Ishikawa (cell line): Measurements from ENCODE around the gene SLC28A2.

Source experiments
- CEBPB ChIP-seq: IDR thresholded peaks from 2 replicates; pipeline ENCODE4 v1.6.1; 2012
- CREB1 ChIP-seq: IDR thresholded peaks from 2 replicates; pipeline ENCODE4 v1.6.1; 2012; ENCODE audit warnings: low read depth
- EGR1 ChIP-seq: IDR thresholded peaks from 2 replicates; pipeline ENCODE4 v1.6.1; 2012
- EP300 ChIP-seq: IDR thresholded peaks from 2 replicates; pipeline ENCODE4 v1.6.1; 2012; ENCODE audit warnings: borderline replicate concordance
- FOXM1 ChIP-seq: IDR thresholded peaks from 2 replicates; pipeline ENCODE4 v1.6.1; 2012; ENCODE audit warnings: low read depth, borderline replicate concordance
- NFIC ChIP-seq: IDR thresholded peaks from 2 replicates; pipeline ENCODE4 v1.6.1; 2012
- RAD21 ChIP-seq: IDR thresholded peaks from 2 replicates; pipeline ENCODE4 v1.6.1; 2012; ENCODE audit warnings: low read depth
- TAF1 ChIP-seq: IDR thresholded peaks from 2 replicates; pipeline ENCODE4 v1.6.1; 2012; ENCODE audit warnings: low read depth, mild to moderate bottlenecking
- TCF12 ChIP-seq: IDR thresholded peaks from 2 replicates; pipeline ENCODE4 v1.6.1; 2012; ENCODE audit warnings: low read depth
- TEAD4 ChIP-seq: IDR thresholded peaks from 2 replicates; pipeline ENCODE4 v1.6.1; 2012
- YY1 ChIP-seq: IDR thresholded peaks from 2 replicates; pipeline ENCODE4 v1.6.1; 2012; ENCODE audit warnings: low read depth
- ZBTB7A ChIP-seq: IDR thresholded peaks from 2 replicates; pipeline ENCODE4 v1.6.1; 2012; ENCODE audit warnings: low read depth
- TF ChIP-seq, protein P1 (sequence below): IDR thresholded peaks from 2 replicates; pipeline ENCODE4 v1.6.1; 2012
- TF ChIP-seq, protein P2 (sequence below): IDR thresholded peaks from 2 replicates; pipeline ENCODE4 v1.6.1; 2012
- TF ChIP-seq, protein P3 (sequence below): IDR thresholded peaks from 2 replicates; pipeline ENCODE4 v1.6.1; 2012; ENCODE audit warnings: low read depth, mild to moderate bottlenecking

SLC28A2 gene

DNA sequence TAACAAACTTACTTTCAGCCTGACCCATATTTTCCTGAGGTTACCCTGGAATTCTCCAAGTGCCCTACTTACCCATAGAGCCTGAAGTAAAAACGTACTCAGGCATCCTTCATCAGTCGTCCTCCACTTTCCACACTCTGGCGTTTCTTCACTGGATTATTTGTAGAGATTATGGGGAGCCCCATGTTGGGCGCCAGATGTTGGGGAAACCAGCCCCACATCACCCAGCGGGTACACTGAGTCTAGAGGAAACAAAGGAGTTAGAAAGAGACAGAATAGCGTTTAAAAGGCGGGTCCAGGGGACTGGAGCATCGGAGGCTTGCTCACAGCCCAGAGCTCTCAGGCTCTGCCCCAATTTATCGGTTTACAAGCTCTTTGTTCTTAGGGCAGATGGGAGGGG, 9.7 kb upstream of the SLC28A2 start:
- no peak for TF ChIP-seq FOXM1
- TF ChIP-seq ZBTB7A = no peak
- no peak for TF ChIP-seq YY1
- TF ChIP-seq, protein P1, sequence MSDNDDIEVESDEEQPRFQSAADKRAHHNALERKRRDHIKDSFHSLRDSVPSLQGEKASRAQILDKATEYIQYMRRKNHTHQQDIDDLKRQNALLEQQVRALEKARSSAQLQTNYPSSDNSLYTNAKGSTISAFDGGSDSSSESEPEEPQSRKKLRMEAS = no peak
- no peak for TF ChIP-seq CEBPB
- TF ChIP-seq TCF12 = no peak
- no peak for TF ChIP-seq NFIC
- no peak for TF ChIP-seq TEAD4
- no peak for TF ChIP-seq CREB1
- TF ChIP-seq RAD21 = no peak
- TF ChIP-seq EP300 = no peak
- TF ChIP-seq, protein P2, sequence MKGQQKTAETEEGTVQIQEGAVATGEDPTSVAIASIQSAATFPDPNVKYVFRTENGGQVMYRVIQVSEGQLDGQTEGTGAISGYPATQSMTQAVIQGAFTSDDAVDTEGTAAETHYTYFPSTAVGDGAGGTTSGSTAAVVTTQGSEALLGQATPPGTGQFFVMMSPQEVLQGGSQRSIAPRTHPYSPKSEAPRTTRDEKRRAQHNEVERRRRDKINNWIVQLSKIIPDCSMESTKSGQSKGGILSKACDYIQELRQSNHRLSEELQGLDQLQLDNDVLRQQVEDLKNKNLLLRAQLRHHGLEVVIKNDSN = no peak
- no peak for TF ChIP-seq TAF1
- no peak for TF ChIP-seq EGR1
- TF ChIP-seq, protein P3, sequence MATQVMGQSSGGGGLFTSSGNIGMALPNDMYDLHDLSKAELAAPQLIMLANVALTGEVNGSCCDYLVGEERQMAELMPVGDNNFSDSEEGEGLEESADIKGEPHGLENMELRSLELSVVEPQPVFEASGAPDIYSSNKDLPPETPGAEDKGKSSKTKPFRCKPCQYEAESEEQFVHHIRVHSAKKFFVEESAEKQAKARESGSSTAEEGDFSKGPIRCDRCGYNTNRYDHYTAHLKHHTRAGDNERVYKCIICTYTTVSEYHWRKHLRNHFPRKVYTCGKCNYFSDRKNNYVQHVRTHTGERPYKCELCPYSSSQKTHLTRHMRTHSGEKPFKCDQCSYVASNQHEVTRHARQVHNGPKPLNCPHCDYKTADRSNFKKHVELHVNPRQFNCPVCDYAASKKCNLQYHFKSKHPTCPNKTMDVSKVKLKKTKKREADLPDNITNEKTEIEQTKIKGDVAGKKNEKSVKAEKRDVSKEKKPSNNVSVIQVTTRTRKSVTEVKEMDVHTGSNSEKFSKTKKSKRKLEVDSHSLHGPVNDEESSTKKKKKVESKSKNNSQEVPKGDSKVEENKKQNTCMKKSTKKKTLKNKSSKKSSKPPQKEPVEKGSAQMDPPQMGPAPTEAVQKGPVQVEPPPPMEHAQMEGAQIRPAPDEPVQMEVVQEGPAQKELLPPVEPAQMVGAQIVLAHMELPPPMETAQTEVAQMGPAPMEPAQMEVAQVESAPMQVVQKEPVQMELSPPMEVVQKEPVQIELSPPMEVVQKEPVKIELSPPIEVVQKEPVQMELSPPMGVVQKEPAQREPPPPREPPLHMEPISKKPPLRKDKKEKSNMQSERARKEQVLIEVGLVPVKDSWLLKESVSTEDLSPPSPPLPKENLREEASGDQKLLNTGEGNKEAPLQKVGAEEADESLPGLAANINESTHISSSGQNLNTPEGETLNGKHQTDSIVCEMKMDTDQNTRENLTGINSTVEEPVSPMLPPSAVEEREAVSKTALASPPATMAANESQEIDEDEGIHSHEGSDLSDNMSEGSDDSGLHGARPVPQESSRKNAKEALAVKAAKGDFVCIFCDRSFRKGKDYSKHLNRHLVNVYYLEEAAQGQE = no peak

DNA sequence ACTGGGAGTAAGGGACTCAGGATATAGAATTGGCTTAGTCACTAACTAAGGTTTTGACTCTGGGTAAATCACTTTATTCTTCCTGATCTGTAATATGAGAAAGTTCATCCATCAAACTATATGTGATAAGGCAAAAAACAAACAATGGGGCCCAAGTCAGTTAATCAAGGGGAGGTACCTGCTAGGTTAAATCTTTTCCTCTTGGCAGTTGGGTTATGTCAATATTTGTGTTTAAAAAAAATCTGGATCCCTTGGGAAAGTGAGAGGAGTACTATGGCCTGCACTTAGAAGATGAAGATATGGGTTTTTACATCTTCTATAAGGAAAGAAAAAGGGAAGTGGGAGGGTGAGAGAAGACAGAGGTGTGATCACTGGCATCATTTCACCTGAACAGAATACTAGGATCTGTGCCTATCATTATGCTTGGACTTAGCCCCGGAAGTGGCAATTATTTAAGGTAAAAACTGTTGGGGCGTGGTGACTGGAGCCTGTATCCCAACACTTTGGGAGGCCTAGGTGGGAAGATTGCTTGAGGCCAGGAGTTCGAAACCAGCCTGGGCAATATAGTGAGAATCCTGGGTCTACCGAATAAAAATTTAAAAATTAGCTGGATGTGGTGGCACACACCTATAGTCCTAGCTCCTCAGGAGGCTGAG, 2.8 kb upstream of the SLC28A2 start:
- TF ChIP-seq TAF1 (no peak), CREB1 (no peak), RAD21 (no peak), EGR1 (no peak), ZBTB7A (no peak), EP300 (no peak), TEAD4 (no peak), NFIC (no peak), TCF12 (no peak), YY1 (no peak), FOXM1 (no peak), CEBPB (no peak)
- TF ChIP-seq, protein P2 = no peak
- TF ChIP-seq, protein P1 = no peak
- TF ChIP-seq, protein P3 = no peak

DNA sequence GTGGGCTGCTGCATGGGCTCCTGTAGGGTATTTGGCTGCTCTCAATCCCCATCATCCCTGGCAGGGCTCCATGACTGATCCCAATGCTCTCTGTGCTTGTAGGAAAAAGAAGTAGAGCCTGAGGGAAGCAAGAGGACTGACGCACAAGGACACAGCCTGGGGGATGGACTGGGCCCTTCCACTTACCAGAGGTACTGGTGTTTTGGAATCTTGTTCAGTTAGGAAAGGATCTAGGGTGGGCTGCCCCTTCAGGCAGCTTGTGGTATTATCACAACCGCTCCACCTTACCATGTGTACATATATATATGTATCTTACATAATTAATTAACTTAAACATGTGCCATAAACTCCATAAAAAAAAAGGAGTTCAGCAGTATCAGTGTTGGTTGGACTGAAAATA, 1.3 kb downstream of the SLC28A2 start:
- TF ChIP-seq FOXM1 (no peak), TAF1 (no peak), TEAD4 (no peak), CEBPB (no peak), EGR1 (no peak), YY1 (no peak), ZBTB7A (no peak), NFIC (no peak), TCF12 (no peak), RAD21 (no peak), CREB1 (no peak), EP300 (no peak)
- TF ChIP-seq, protein P2 = no peak
- TF ChIP-seq, protein P3 = no peak
- TF ChIP-seq, protein P1 = no peak
